HCT116 (cell line): Measurements from ENCODE around the gene RAB11FIP2. TPM values are rescaled to one million over a fixed set of nuclear protein-coding genes. Genes with fewer than 3 reads are reported as not detected.

Source experiments
- ATAC-seq: fragments of 200-7000 bp; cut with Tn5 transposase; 2 replicates; pipeline ENCODE4 v1.9.1; 2020; ENCODE audit warnings: mild to moderate bottlenecking, moderate library complexity
- BruUV-seq: library from RNA; stranded (reverse); fragments of 400-500 nt; replicated peaks from 2 replicates; lab custom pipeline; 2021; lab: Mats Ljungman, UMichigan
- CTCF ChIA-PET: fragments of 300-600 bp; sonication (Branson Sonifier 250); formaldehyde crosslinking; loops from one replicate; lab custom pipeline; 2021; ENCODE audit warnings: antibody characterized with exemption; lab: Charles Lee
- POLR2A ChIA-PET: fragments of 300-600, 350-600 bp; sonication (Branson Sonifier 250); formaldehyde crosslinking; loops from one replicate; lab custom pipeline; 2021; ENCODE audit warnings: antibody characterized with exemption; lab: Charles Lee
- RAD21 ChIA-PET, 2 experiments: fragments of 300-600 bp; sonication (Branson Sonifier 250); formaldehyde crosslinking; loops; one replicate each; lab custom pipeline; 2023; ENCODE audit warnings: low total read pairs in 2 of 2; ENCODE audit not compliant: uncharacterized antibody in 2 of 2, unreplicated experiment in 2 of 2, low non-redundant PET in 1 of 2; lab: Charles Lee
- DNase-seq: peaks from one replicate; pipeline ENCODE4 v3.0.0-alpha.2; 2010; ENCODE audit warnings: low read depth, low spot score
- H2AFZ ChIP-seq: fragments of 200-600 bp; shearing (Covaris generic), sonication (generic); 2 replicates; pipeline ENCODE4 v1.6.1; 2017; ENCODE audit warnings: low read depth, mixed run types, mixed read lengths, antibody characterized with exemption, low read length; ENCODE audit not compliant: poor library complexity, severe bottlenecking
- H3K27ac ChIP-seq: 2 replicates; pipeline ENCODE4 v1.5.1; 2012; ENCODE audit warnings: low read depth, low read length
- H3K27me3 ChIP-seq: fragments of 200-600 bp; sonication (generic); 2 replicates; pipeline ENCODE4 v1.6.1; 2016; ENCODE audit warnings: mixed run types, low read length, mixed read lengths; ENCODE audit not compliant: insufficient read depth
- H3K36me3 ChIP-seq, 2 experiments: fragments of 200-500 bp in 1 of 2; fragments of 200-600 bp in 1 of 2; sonication (Bioruptor generic) in 1 of 2; sonication (generic) in 1 of 2; 2 replicates each; pipeline versions ENCODE4 v1.5.1 to v1.6.1; 2014 to 2016; ENCODE audit warnings: low read length in 2 of 2, inconsistent platforms in 1 of 2, mixed read lengths in 1 of 2, mixed run types in 1 of 2; ENCODE audit not compliant: insufficient read depth in 2 of 2, control insufficient read depth in 1 of 2
- H3K4me1 ChIP-seq, 2 experiments: fragments of 200-600 bp in 1 of 2; sonication (generic) in 1 of 2; 2 replicates each; pipeline versions ENCODE4 v1.5.1 to v1.6.1; 2012 to 2017; ENCODE audit warnings: low read length in 2 of 2, inconsistent platforms in 1 of 2, mild to moderate bottlenecking in 1 of 2, mixed read lengths in 1 of 2, mixed run types in 1 of 2, moderate library complexity in 1 of 2; ENCODE audit not compliant: insufficient read depth in 2 of 2, control insufficient read depth in 1 of 2
- H3K4me2 ChIP-seq: fragments of 200-600 bp; sonication (generic); 2 replicates; pipeline ENCODE4 v1.6.1; 2017; ENCODE audit warnings: mixed run types, low read length, mixed read lengths
- H3K4me3 ChIP-seq, 2 experiments: fragments of 200-600 bp in 1 of 2; sonication (generic) in 1 of 2; replicated peaks in 1 of 2; 2 replicates each; pipeline ENCODE4 v1.5.1; 2011 to 2016; ENCODE audit warnings: low read length in 2 of 2, control low read depth in 1 of 2, low read depth in 1 of 2, mild to moderate bottlenecking in 1 of 2, mixed read lengths in 1 of 2, mixed run types in 1 of 2
- H3K79me2 ChIP-seq: fragments of 200-600 bp; sonication (generic); 2 replicates; pipeline ENCODE4 v1.6.1; 2017; ENCODE audit warnings: mild to moderate bottlenecking, mixed run types, low read length, moderate library complexity, mixed read lengths; ENCODE audit not compliant: insufficient read depth
- H3K9ac ChIP-seq: fragments of 200-600 bp; sonication (generic); 2 replicates; pipeline ENCODE4 v1.6.1; 2016; ENCODE audit warnings: low read length, mixed read lengths
- H3K9me2 ChIP-seq: fragments of 200-600 bp; sonication (generic), shearing (Covaris generic); 2 replicates; pipeline ENCODE4 v1.6.1; 2017; ENCODE audit warnings: mixed run types, mild to moderate bottlenecking, moderate library complexity; ENCODE audit not compliant: insufficient read depth
- H3K9me3 ChIP-seq, 2 experiments: fragments of 200-500 bp in 1 of 2; fragments of 200-600 bp in 1 of 2; sonication (Bioruptor generic) in 1 of 2; sonication (generic) in 1 of 2; 2 replicates each; pipeline ENCODE4 v1.6.1; 2014 to 2017; ENCODE audit warnings: low read length in 2 of 2, mixed read lengths in 2 of 2, inconsistent platforms in 1 of 2, low read depth in 1 of 2, mild to moderate bottlenecking in 1 of 2, mixed run types in 1 of 2, moderate library complexity in 1 of 2; ENCODE audit not compliant: control insufficient read depth in 1 of 2, insufficient read depth in 1 of 2
- H4K20me1 ChIP-seq: fragments of 200-600 bp; sonication (generic), shearing (Covaris generic); 2 replicates; pipeline ENCODE4 v1.6.1; 2017; ENCODE audit warnings: mixed run types, mild to moderate bottlenecking, moderate library complexity; ENCODE audit not compliant: insufficient read depth
- CBX3 ChIP-seq: IDR thresholded peaks from 2 replicates; pipeline ENCODE4 v1.6.1; 2012; ENCODE audit warnings: low read depth
- CEBPB ChIP-seq: IDR thresholded peaks from 2 replicates; pipeline ENCODE4 v1.6.1; 2012; ENCODE audit warnings: low read depth
- EGR1 ChIP-seq: IDR thresholded peaks from 2 replicates; pipeline ENCODE4 v1.6.1; 2012; ENCODE audit warnings: low read depth
- EZH2 ChIP-seq: fragments of 200-600 bp; sonication (generic); IDR thresholded peaks from 2 replicates; pipeline ENCODE4 v1.6.1; 2017; ENCODE audit warnings: antibody characterized with exemption, mixed run types
- FOSL1 ChIP-seq: IDR thresholded peaks from 2 replicates; pipeline ENCODE4 v1.6.1; 2012; ENCODE audit warnings: low read depth
- JUND ChIP-seq: IDR thresholded peaks from 2 replicates; pipeline ENCODE4 v1.6.1; 2012
- POLR2A ChIP-seq: IDR thresholded peaks from 2 replicates; pipeline ENCODE4 v1.7.0; 2011; ENCODE audit warnings: borderline replicate concordance; ENCODE audit not compliant: insufficient read depth, insufficient read length; ENCODE audit errors: extremely low read depth
- POLR2AphosphoS5 ChIP-seq: IDR thresholded peaks from 2 replicates; pipeline ENCODE4 v1.6.1; 2011; ENCODE audit warnings: mild to moderate bottlenecking, low read depth, low read length, moderate library complexity
- SIN3A ChIP-seq: IDR thresholded peaks from 2 replicates; pipeline ENCODE4 v1.6.1; 2012; ENCODE audit warnings: low read depth
- SP1 ChIP-seq: IDR thresholded peaks from 2 replicates; pipeline ENCODE4 v1.6.1; 2012; ENCODE audit warnings: low read depth
- SRF ChIP-seq: IDR thresholded peaks from 2 replicates; pipeline ENCODE4 v1.6.1; 2012; ENCODE audit warnings: low read depth
- TCF7L2 ChIP-seq: IDR thresholded peaks from 2 replicates; pipeline ENCODE4 v1.7.0; 2011; ENCODE audit warnings: borderline replicate concordance, inconsistent platforms; ENCODE audit not compliant: insufficient read depth, insufficient read length; ENCODE audit errors: extremely low read depth
- YY1 ChIP-seq: IDR thresholded peaks from 2 replicates; pipeline ENCODE4 v1.6.1; 2011; ENCODE audit warnings: low read length, low read depth, moderate library complexity, mild to moderate bottlenecking; ENCODE audit not compliant: insufficient replicate concordance; ENCODE audit errors: extremely low read depth
- ZNF274 ChIP-seq: fragments of 200-500 bp; sonication (Bioruptor generic); IDR thresholded peaks from 2 replicates; pipeline ENCODE4 v1.6.1; 2014; ENCODE audit warnings: mild to moderate bottlenecking, low read depth, low read length, inconsistent platforms
- intact Hi-C: fragments of 100-400 bp; cut with micrococcal nuclease; formaldehyde crosslinking; loops from 2 replicates; pipeline ENCODE4 v1.10.0; 2022
- total RNA-seq: library from RNA; stranded (reverse); gene quantifications from one replicate; pipeline ENCODE4 v1.2.1, GENCODE V29; 2021; ENCODE audit not compliant: unreplicated experiment
- TF ChIP-seq, protein P1 (sequence below): IDR thresholded peaks from 2 replicates; pipeline ENCODE4 v1.6.1; 2011; ENCODE audit warnings: mild to moderate bottlenecking, low read length, moderate library complexity; ENCODE audit not compliant: insufficient replicate concordance; ENCODE audit errors: extremely low read depth
- TF ChIP-seq, protein P2 (sequence below): IDR thresholded peaks from 2 replicates; pipeline ENCODE4 v1.6.1; 2012; ENCODE audit warnings: low read depth

The RAB11FIP2 gene
- total RNA-seq, 1 experiment from 2014 or later: 16.8 TPM

DNA sequence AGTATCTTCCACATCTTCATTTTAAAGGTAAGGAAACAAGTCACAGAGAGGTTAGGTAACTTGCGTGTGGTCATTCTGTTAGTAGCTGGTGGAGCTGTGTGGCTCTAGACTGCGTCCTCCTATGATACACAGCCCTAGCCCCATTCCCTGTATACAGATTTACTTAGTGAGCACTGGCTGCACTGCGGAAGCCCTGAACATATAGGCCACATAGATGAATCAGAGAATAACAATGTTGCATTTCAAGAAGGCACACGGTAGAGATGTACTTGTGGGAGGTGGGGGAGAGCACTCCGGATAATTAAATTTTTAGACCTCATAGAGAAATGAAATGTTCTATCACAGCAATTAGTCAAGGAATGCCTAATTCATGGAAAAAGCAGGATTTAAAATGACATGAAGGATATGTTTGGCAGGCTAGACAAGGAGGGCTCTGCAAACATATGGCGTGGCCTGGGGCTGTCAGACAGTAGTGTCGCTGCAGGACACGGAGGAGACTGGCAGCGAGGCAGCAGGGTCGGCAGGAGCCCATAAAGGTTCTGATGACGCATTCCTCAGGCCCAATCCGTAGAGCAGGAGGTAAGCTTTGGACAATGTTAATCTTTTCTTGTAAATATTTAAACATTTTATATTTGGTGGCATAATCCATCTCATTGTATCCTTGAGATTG lies 29.5 kb downstream of the RAB11FIP2 start:
- intact Hi-C loops: no loop called here

More for the DNA sequence above, 29.5 kb downstream of the RAB11FIP2 start:
- RAD21 ChIA-PET: no interaction called here
- Histone ChIP-seq H3K79me2 (no peaks in the 10 kb centered on the region), H3K9me3 (no peaks in the 10 kb centered on the region), H3K4me3 (no peak overlapping the region), H3K9me2 (no peaks in the 10 kb centered on the region), H3K27me3 (no peaks in the 10 kb centered on the region), H3K36me3 (no peaks in the 10 kb centered on the region), H3K9ac (no peak overlapping the region)
- POLR2A ChIA-PET: no interaction called here
- DNase-seq: no peak
- CTCF ChIA-PET: no interaction called here
- TF ChIP-seq SP1 (no peak), EZH2 (no peak), CBX3 (no peak), TCF7L2 (no peak), POLR2A (no peak), CEBPB (no peak), JUND (no peak), YY1 (no peak), ZNF274 (no peak), POLR2AphosphoS5 (no peak), SIN3A (no peak), EGR1 (no peak), SRF (no peak), FOSL1 (no peak)
- TF ChIP-seq, protein P1, sequence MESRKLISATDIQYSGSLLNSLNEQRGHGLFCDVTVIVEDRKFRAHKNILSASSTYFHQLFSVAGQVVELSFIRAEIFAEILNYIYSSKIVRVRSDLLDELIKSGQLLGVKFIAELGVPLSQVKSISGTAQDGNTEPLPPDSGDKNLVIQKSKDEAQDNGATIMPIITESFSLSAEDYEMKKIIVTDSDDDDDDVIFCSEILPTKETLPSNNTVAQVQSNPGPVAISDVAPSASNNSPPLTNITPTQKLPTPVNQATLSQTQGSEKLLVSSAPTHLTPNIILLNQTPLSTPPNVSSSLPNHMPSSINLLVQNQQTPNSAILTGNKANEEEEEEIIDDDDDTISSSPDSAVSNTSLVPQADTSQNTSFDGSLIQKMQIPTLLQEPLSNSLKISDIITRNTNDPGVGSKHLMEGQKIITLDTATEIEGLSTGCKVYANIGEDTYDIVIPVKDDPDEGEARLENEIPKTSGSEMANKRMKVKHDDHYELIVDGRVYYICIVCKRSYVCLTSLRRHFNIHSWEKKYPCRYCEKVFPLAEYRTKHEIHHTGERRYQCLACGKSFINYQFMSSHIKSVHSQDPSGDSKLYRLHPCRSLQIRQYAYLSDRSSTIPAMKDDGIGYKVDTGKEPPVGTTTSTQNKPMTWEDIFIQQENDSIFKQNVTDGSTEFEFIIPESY: no peak
- TF ChIP-seq, protein P2, sequence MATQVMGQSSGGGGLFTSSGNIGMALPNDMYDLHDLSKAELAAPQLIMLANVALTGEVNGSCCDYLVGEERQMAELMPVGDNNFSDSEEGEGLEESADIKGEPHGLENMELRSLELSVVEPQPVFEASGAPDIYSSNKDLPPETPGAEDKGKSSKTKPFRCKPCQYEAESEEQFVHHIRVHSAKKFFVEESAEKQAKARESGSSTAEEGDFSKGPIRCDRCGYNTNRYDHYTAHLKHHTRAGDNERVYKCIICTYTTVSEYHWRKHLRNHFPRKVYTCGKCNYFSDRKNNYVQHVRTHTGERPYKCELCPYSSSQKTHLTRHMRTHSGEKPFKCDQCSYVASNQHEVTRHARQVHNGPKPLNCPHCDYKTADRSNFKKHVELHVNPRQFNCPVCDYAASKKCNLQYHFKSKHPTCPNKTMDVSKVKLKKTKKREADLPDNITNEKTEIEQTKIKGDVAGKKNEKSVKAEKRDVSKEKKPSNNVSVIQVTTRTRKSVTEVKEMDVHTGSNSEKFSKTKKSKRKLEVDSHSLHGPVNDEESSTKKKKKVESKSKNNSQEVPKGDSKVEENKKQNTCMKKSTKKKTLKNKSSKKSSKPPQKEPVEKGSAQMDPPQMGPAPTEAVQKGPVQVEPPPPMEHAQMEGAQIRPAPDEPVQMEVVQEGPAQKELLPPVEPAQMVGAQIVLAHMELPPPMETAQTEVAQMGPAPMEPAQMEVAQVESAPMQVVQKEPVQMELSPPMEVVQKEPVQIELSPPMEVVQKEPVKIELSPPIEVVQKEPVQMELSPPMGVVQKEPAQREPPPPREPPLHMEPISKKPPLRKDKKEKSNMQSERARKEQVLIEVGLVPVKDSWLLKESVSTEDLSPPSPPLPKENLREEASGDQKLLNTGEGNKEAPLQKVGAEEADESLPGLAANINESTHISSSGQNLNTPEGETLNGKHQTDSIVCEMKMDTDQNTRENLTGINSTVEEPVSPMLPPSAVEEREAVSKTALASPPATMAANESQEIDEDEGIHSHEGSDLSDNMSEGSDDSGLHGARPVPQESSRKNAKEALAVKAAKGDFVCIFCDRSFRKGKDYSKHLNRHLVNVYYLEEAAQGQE: no peak
- TF ChIP-seq, all 23 proteins: peak for 0
- BruUV-seq: no TSS peak
- H2AFZ ChIP-seq: no peak overlapping the region
- H3K27ac ChIP-seq: no peak overlapping the region
- no peak for ATAC-seq
- no peaks in the 10 kb centered on the region for H4K20me1 ChIP-seq
- no peaks in the 10 kb centered on the region for H3K4me1 ChIP-seq
- H3K4me2 ChIP-seq: no peak overlapping the region
